DOHH2 (cell line): ENCODE measurements around the gene CACNB4.

Source experiments
- H3F3A ChIP-seq: fragments of 200-600 bp; sonication (generic), shearing (Covaris generic); 2 replicates; pipeline ENCODE4 v1.6.0; 2016; ENCODE audit warnings: antibody characterized with exemption, mild to moderate bottlenecking; ENCODE audit not compliant: control insufficient read depth, insufficient read depth
- H3K27ac ChIP-seq: fragments of 200-600 bp; sonication (generic); 2 replicates; pipeline ENCODE4 v1.5.1; 2014; ENCODE audit warnings: low read depth, mild to moderate bottlenecking, low read length, moderate library complexity
- H3K27me3 ChIP-seq: fragments of 200-600 bp; sonication (generic); 2 replicates; pipeline ENCODE4 v1.6.1; 2014; ENCODE audit warnings: mild to moderate bottlenecking, low read length, mixed read lengths; ENCODE audit not compliant: control insufficient read depth
- H3K36me3 ChIP-seq: fragments of 200-600 bp; sonication (generic); 2 replicates; pipeline ENCODE4 v1.6.1; 2014; ENCODE audit warnings: mild to moderate bottlenecking, low read length, moderate library complexity, mixed read lengths; ENCODE audit not compliant: control insufficient read depth
- H3K4me1 ChIP-seq: fragments of 200-600 bp; sonication (generic); 2 replicates; pipeline ENCODE4 v1.6.1; 2014; ENCODE audit warnings: mild to moderate bottlenecking, low read length, mixed read lengths; ENCODE audit not compliant: control insufficient read depth
- H3K4me2 ChIP-seq: fragments of 200-600 bp; sonication (generic); 2 replicates; pipeline ENCODE4 v1.6.0; 2014; ENCODE audit warnings: mild to moderate bottlenecking, low read length, moderate library complexity
- H3K4me3 ChIP-seq: fragments of 200-600 bp; sonication (generic); 2 replicates; pipeline ENCODE4 v1.5.1; 2014; ENCODE audit warnings: mild to moderate bottlenecking, low read length, mixed read lengths
- H3K79me2 ChIP-seq: fragments of 200-600 bp; sonication (generic); 2 replicates; pipeline ENCODE4 v1.6.1; 2014; ENCODE audit warnings: mild to moderate bottlenecking, low read length, mixed read lengths; ENCODE audit not compliant: control insufficient read depth
- H3K9me2 ChIP-seq: fragments of 200-600 bp; sonication (generic); replicated peaks from 2 replicates; pipeline ENCODE4 v1.6.1; 2014; ENCODE audit warnings: mild to moderate bottlenecking, low read length, mixed read lengths; ENCODE audit not compliant: control insufficient read depth
- H3K9me3 ChIP-seq: fragments of 200-600 bp; sonication (generic); 2 replicates; pipeline ENCODE4 v1.6.1; 2014; ENCODE audit warnings: antibody characterized with exemption, low read length, mixed read lengths; ENCODE audit not compliant: control insufficient read depth, insufficient read depth
- H4K20me1 ChIP-seq: fragments of 200-600 bp; sonication (generic); 2 replicates; pipeline ENCODE4 v1.6.0; 2014; ENCODE audit warnings: low read depth, mild to moderate bottlenecking, antibody characterized with exemption, low read length, moderate library complexity; ENCODE audit not compliant: control insufficient read depth, insufficient read depth
- CTCF ChIP-seq: fragments of 200-600 bp; sonication (generic); IDR thresholded peaks from one replicate; pipeline ENCODE4 v1.5.1; 2014; ENCODE audit warnings: antibody characterized with exemption, mild to moderate bottlenecking, low read depth, low read length; ENCODE audit not compliant: poor library complexity, severe bottlenecking
- EZH2phosphoT487 ChIP-seq: fragments of 200-600 bp; sonication (generic); IDR thresholded peaks from 2 replicates; pipeline ENCODE4 v1.6.1; 2017; ENCODE audit warnings: borderline replicate concordance, mild to moderate bottlenecking, antibody characterized with exemption, low read length, moderate library complexity, mixed read lengths

Gene CACNB4

GRCh38 chr2:151927501-151928221, 171.2 kb downstream of the CACNB4 start:
- Histone ChIP-seq H3K27ac (no peak overlapping the region), H3K4me2 (no peak overlapping the region), H3K36me3 (no peaks in the 10 kb centered on the region), H3K4me3 (no peak overlapping the region), H3F3A (no peaks in the 10 kb centered on the region), H3K79me2 (no peaks in the 10 kb centered on the region), H3K9me2 (no peaks in the 10 kb centered on the region), H3K4me1 (no peaks in the 10 kb centered on the region), H3K9me3 (no peaks in the 10 kb centered on the region), H4K20me1 (no peaks in the 10 kb centered on the region), H3K27me3 (no peaks in the 10 kb centered on the region)
- TF ChIP-seq CTCF (no peak), EZH2phosphoT487 (no peak)

- Histone ChIP-seq H4K20me1 (no peaks in the 10 kb centered on the region), H3K9me3 (no peaks in the 10 kb centered on the region), H3K27me3 (no peaks in the 10 kb centered on the region), H3K27ac (no peak overlapping the region), H3K4me3 (no peak overlapping the region), H3F3A (no peaks in the 10 kb centered on the region), H3K36me3 (no peaks in the 10 kb centered on the region), H3K4me2 (no peak overlapping the region), H3K9me2 (no peaks in the 10 kb centered on the region), H3K4me1 (no peaks in the 10 kb centered on the region), H3K79me2 (no peaks in the 10 kb centered on the region)
- TF ChIP-seq EZH2phosphoT487: no peak
- no peak for TF ChIP-seq CTCF
Observed at GRCh38 chr2:151922845-151923666, 175.8 kb downstream of the CACNB4 start.

GRCh38 chr2:151919786-151920185, 179.1 kb downstream of the CACNB4 start:
- no peaks in the 10 kb centered on the region for H3F3A ChIP-seq
- H3K4me2 ChIP-seq: no peak overlapping the region
- H3K36me3 ChIP-seq: no peaks in the 10 kb centered on the region
- no peaks in the 10 kb centered on the region for H3K4me1 ChIP-seq
- H4K20me1 ChIP-seq: no peaks in the 10 kb centered on the region
- H3K4me3 ChIP-seq: no peak overlapping the region
- no peaks in the 10 kb centered on the region for H3K9me3 ChIP-seq
- TF ChIP-seq EZH2phosphoT487 (no peak), CTCF (no peak)
- no peaks in the 10 kb centered on the region for H3K79me2 ChIP-seq
- no peaks in the 10 kb centered on the region for H3K9me2 ChIP-seq
- no peaks in the 10 kb centered on the region for H3K27me3 ChIP-seq
- H3K27ac ChIP-seq: no peak overlapping the region
